Measurements from ENCODE around the gene GSTA5. TPM values are rescaled to one million over a fixed set of nuclear protein-coding genes. Genes with fewer than 3 reads are reported as not detected.

GSTA5 gene
- total RNA-seq, 2 donors from 2014 or later, result not detected

- intact Hi-C loops (cut with DNase I), result no loop called here
- H3K27ac ChIP-seq, result peak overlapping the region in 1 of 2 donors; percentile 64
These were observed 41.0 kb upstream of the GSTA5 start for GRCh38 chr6:52881662-52881995.

DNA sequence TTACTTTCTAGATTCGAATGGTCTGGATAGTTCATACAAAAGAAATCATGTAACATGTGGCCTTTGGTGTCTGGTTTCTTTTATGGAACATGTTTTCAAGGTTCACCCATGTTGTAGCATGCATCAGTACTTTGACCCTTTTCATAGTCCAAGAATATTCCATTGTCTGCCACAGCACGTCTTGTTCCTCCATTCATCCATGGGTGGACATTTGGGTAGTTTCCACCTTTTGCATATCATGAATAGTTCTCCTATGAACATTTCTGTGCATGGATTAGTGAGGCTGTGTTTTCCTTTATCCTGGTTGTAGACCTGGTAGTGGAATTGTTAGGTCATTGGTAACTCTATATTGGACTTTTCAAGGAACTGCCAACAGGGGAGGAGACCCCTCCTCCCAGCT is 37.2 kb upstream of the GSTA5 start:
- Histone ChIP-seq H3K27me3 (replicated peaks; ENCODE audit: insufficient read depth) (no peaks in the 10 kb centered on the region), H3K27ac (no peak overlapping the region), H3K4me3 (no peak overlapping the region), H3K4me1 (replicated peaks) (no peaks in the 10 kb centered on the region), H3K36me3 (no peaks in the 10 kb centered on the region), H3K9me3 (no peaks in the 10 kb centered on the region)
- 84% methylated on average over 2 of the region's 2 CpGs for WGBS
- intact Hi-C loops (cut with DNase I), result no loop called here
- TF ChIP-seq, protein P1, sequence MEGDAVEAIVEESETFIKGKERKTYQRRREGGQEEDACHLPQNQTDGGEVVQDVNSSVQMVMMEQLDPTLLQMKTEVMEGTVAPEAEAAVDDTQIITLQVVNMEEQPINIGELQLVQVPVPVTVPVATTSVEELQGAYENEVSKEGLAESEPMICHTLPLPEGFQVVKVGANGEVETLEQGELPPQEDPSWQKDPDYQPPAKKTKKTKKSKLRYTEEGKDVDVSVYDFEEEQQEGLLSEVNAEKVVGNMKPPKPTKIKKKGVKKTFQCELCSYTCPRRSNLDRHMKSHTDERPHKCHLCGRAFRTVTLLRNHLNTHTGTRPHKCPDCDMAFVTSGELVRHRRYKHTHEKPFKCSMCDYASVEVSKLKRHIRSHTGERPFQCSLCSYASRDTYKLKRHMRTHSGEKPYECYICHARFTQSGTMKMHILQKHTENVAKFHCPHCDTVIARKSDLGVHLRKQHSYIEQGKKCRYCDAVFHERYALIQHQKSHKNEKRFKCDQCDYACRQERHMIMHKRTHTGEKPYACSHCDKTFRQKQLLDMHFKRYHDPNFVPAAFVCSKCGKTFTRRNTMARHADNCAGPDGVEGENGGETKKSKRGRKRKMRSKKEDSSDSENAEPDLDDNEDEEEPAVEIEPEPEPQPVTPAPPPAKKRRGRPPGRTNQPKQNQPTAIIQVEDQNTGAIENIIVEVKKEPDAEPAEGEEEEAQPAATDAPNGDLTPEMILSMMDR (IDR thresholded peaks at IDR 0.05), result no peak
- TF ChIP-seq POLR2AphosphoS5 (IDR thresholded peaks at IDR 0.05) (no peak), POLR2A (IDR thresholded peaks at IDR 0.05) (no peak)
- DNase-seq (ENCODE audit: low spot score), result no peak

More at GRCh38 chr6:52881662-52881995, 41.0 kb upstream of the GSTA5 start:
- no peaks in the 10 kb centered on the region for H3K4me1 ChIP-seq (replicated peaks)
- DNase-seq (ENCODE audit: low spot score), result no peak
- TF ChIP-seq POLR2AphosphoS5 (IDR thresholded peaks at IDR 0.05) (no peak), POLR2A (IDR thresholded peaks at IDR 0.05) (no peak)
- TF ChIP-seq, protein P1 (IDR thresholded peaks at IDR 0.05), result no peak
- no peaks in the 10 kb centered on the region for H3K27me3 ChIP-seq (replicated peaks; ENCODE audit: insufficient read depth)
- no peaks in the 10 kb centered on the region for H3K9me3 ChIP-seq
- WGBS, result 45% methylated on average over 4 of the region's 4 CpGs
- peak overlapping the region; percentile 40 to 42 for H3K4me3 ChIP-seq
- no peaks in the 10 kb centered on the region for H3K36me3 ChIP-seq

DNA sequence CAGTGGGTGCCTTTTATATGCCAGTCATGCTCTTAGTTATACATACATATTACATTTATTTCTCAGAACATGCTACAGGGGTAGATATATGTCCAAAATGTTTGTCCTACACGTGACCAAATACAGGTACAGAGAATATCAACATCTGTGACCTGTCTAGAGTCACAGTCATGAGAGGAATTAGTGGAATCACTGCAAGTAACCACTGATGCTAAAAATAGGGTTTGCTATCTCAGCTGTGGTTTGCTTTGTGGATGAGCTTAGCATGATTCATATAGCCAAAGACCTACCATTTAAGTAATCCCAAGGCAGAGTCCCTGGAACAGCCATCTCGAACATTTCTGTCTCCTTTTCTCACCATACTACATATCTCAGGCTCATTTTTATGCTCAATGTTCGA is 36.6 kb upstream of the GSTA5 start:
- Histone ChIP-seq H3K27ac (no peak overlapping the region), H3K9me3 (no peaks in the 10 kb centered on the region), H3K36me3 (no peaks in the 10 kb centered on the region), H3K27me3 (replicated peaks; ENCODE audit: insufficient read depth) (no peaks in the 10 kb centered on the region), H3K4me3 (no peak overlapping the region), H3K4me1 (replicated peaks) (no peaks in the 10 kb centered on the region)
- TF ChIP-seq, protein P1 (IDR thresholded peaks at IDR 0.05), result no peak
- 84% methylated on average over 3 of the region's 3 CpGs for WGBS
- no peak for DNase-seq (ENCODE audit: low spot score)
- intact Hi-C loops (cut with DNase I), result no loop called here

GRCh38 chr6:52876056-52876787 is 35.6 kb upstream of the GSTA5 start:
- Histone ChIP-seq H3K4me1 (replicated peaks) (no peaks in the 10 kb centered on the region), H3K9me3 (no peaks in the 10 kb centered on the region), H3K4me3 (no peak overlapping the region), H3K36me3 (no peaks in the 10 kb centered on the region), H3K27me3 (replicated peaks; ENCODE audit: insufficient read depth) (no peaks in the 10 kb centered on the region), H3K27ac (no peak overlapping the region)
- intact Hi-C loops (cut with DNase I), result no loop called here
- TF ChIP-seq, protein P1 (IDR thresholded peaks at IDR 0.05), result no peak
- TF ChIP-seq POLR2AphosphoS5 (IDR thresholded peaks at IDR 0.05), result no peak
- TF ChIP-seq POLR2A (IDR thresholded peaks at IDR 0.05), result no peak
- no peak for DNase-seq (ENCODE audit: low spot score)
- 70% methylated on average over 7 of the region's 7 CpGs for WGBS

GRCh38 chr6:52872031-52872430 is 31.4 kb upstream of the GSTA5 start:
- Histone ChIP-seq H3K9me3 (no peaks in the 10 kb centered on the region), H3K36me3 (no peaks in the 10 kb centered on the region), H3K4me1 (replicated peaks) (no peaks in the 10 kb centered on the region), H3K27ac (no peak overlapping the region), H3K27me3 (replicated peaks; ENCODE audit: insufficient read depth) (no peaks in the 10 kb centered on the region), H3K4me3 (no peak overlapping the region)
- DNase-seq (ENCODE audit: low spot score), result no peak
- 50% methylated on average over 4 of the region's 4 CpGs for WGBS
- TF ChIP-seq, protein P1 (IDR thresholded peaks at IDR 0.05), result no peak
- no peak for TF ChIP-seq POLR2A (IDR thresholded peaks at IDR 0.05)
- no peak for TF ChIP-seq POLR2AphosphoS5 (IDR thresholded peaks at IDR 0.05)
- intact Hi-C loops (cut with DNase I), result no loop called here
